Sigmoid colon (tissue), 7 donors: ENCODE results near the gene SLC19A1. TPM values are rescaled to one million over a fixed set of nuclear protein-coding genes. Genes with fewer than 3 reads are reported as not detected.

Source experiments
- DNase-seq: peaks from one replicate; pipeline ENCODE4 v3.0.0-alpha.2; 2019
- H3K27ac ChIP-seq, 4 donors: fragments of 200-600 bp; sonication (generic); one replicate each; pipeline ENCODE4 v1.5.1; 2016 to 2019; ENCODE audit warnings: mild to moderate bottlenecking in 1 of 4
- H3K27me3 ChIP-seq, 3 donors: fragments of 200-600 bp; sonication (generic); one replicate each; pipeline ENCODE4 v1.5.1; 2019; ENCODE audit warnings: mild to moderate bottlenecking in 1 of 3
- H3K36me3 ChIP-seq, 4 donors: fragments of 200-600 bp; sonication (generic); one replicate each; pipeline ENCODE4 v1.5.1; 2016 to 2019
- H3K4me1 ChIP-seq, 4 donors: fragments of 200-600 bp; sonication (generic); one replicate each; pipeline ENCODE4 v1.5.1; 2017 to 2019
- H3K4me3 ChIP-seq, 4 donors: fragments of 200-600 bp; sonication (generic); one replicate each; pipeline ENCODE4 v1.5.1; 2017 to 2019; ENCODE audit warnings: mild to moderate bottlenecking in 2 of 4, moderate library complexity in 1 of 4
- H3K9me3 ChIP-seq, 4 donors: fragments of 200-600 bp in 3 of 4; sonication (generic) in 3 of 4; one replicate each; pipeline versions ENCODE4 v1.5.1 to v1.6.1; 2013 to 2019
- EP300 ChIP-seq, 4 donors: sonication (generic); formaldehyde crosslinking; IDR thresholded peaks; one replicate each; pipeline ENCODE4 v1.6.1; 2017; ENCODE audit warnings: antibody characterized with exemption in 4 of 4
- POLR2A ChIP-seq, 2 donors: fragments of 450-650 bp; IDR thresholded peaks; one replicate each; pipeline ENCODE4 v1.6.1; 2016; ENCODE audit warnings: antibody characterized with exemption in 2 of 2, mild to moderate bottlenecking in 2 of 2, moderate library complexity in 2 of 2
- POLR2AphosphoS5 ChIP-seq, 4 donors: sonication (generic); formaldehyde crosslinking; IDR thresholded peaks; one replicate each; pipeline ENCODE4 v1.6.1; 2017; ENCODE audit warnings: antibody characterized with exemption in 4 of 4
- WGBS, 2 donors: extraction: QIAGEN DNeasy Blood & Tissue Kit; methylation state at CpG; one replicate each; pipeline ENCODE4 v1.1.7; 2013; 5-methylcytosine and 5-hydroxymethylcytosine counted together
- intact Hi-C: fragments of 100-400 bp; cut with DNase I; formaldehyde crosslinking; loops from one replicate; pipeline ENCODE4 v1.15.1; 2023
- polyA plus RNA-seq, 3 donors: library from polyadenylated mRNA; stranded (reverse); fragments of 200-250 nt; gene quantifications; one replicate each; pipeline ENCODE4 v1.2.3, GENCODE V29; 2013
- total RNA-seq, 4 donors: library from RNA; depleted of rRNA; stranded (reverse); fragments of >200 nt; gene quantifications; one replicate each; pipeline ENCODE4 v1.1.0, GENCODE V29; 2016
- TF ChIP-seq, protein P1 (sequence below), 4 experiments: fragments of 450-650 bp in 3 of 4; fragments of 200-600 bp in 1 of 4; IDR thresholded peaks; one replicate each; pipeline ENCODE4 v1.5.1; 2016 to 2019; ENCODE audit warnings: antibody characterized with exemption in 4 of 4, mild to moderate bottlenecking in 3 of 4, moderate library complexity in 2 of 4
- donor health status: healthy with polysubstance abuse.
- donor health status: Bipolar disorder and iron deficiency.
- donor health status: healthy.

Gene SLC19A1
- total and polyA plus RNA-seq, 7 donors: 1.8 to 10.7 (median 2.5) TPM

DNA sequence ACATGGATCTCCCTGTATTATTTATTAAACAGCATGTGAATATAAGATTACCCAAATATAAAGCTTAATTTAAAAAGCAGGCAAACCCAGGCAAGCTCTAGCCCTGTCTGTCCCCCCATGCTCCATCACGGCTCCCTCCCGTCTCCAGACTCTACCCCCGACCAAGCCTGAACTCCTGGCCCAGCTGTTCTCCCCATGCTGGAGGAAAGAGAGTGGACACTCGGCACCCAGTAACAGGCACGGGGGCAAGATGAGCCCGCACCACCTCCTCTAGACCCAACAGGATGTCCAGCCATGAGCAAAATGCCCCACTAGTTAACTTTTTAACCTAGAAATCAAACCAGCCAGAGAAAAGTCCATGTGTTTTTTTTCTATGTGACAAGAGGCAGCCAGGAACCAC, 19.3 kb downstream of the SLC19A1 start:
- TF ChIP-seq POLR2AphosphoS5 (IDR thresholded peaks at IDR 0.05) (no peak), EP300 (IDR thresholded peaks at IDR 0.05) (no peak), POLR2A (IDR thresholded peaks at IDR 0.05) (no peak)
- TF ChIP-seq, protein P1, sequence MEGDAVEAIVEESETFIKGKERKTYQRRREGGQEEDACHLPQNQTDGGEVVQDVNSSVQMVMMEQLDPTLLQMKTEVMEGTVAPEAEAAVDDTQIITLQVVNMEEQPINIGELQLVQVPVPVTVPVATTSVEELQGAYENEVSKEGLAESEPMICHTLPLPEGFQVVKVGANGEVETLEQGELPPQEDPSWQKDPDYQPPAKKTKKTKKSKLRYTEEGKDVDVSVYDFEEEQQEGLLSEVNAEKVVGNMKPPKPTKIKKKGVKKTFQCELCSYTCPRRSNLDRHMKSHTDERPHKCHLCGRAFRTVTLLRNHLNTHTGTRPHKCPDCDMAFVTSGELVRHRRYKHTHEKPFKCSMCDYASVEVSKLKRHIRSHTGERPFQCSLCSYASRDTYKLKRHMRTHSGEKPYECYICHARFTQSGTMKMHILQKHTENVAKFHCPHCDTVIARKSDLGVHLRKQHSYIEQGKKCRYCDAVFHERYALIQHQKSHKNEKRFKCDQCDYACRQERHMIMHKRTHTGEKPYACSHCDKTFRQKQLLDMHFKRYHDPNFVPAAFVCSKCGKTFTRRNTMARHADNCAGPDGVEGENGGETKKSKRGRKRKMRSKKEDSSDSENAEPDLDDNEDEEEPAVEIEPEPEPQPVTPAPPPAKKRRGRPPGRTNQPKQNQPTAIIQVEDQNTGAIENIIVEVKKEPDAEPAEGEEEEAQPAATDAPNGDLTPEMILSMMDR (IDR thresholded peaks at IDR 0.05): no peak
- H3K4me1 ChIP-seq: no peaks in the 10 kb centered on the region
- DNase-seq: peak; percentile 37
- no peak overlapping the region for H3K4me3 ChIP-seq
- H3K27me3 ChIP-seq: no peaks in the 10 kb centered on the region
- 79 to 97% methylated on average over 6 of the region's 6 CpGs for WGBS, 2 donors
- intact Hi-C loops: no loop called here
- H3K36me3 ChIP-seq: peaks cover 0 to 8% (median 0%) of the 10 kb centered on the region in 4 donors
- peaks cover 2 to 14% (median 8%) of the 10 kb centered on the region in 4 donors for H3K9me3 ChIP-seq
- no peak overlapping the region for H3K27ac ChIP-seq

DNA sequence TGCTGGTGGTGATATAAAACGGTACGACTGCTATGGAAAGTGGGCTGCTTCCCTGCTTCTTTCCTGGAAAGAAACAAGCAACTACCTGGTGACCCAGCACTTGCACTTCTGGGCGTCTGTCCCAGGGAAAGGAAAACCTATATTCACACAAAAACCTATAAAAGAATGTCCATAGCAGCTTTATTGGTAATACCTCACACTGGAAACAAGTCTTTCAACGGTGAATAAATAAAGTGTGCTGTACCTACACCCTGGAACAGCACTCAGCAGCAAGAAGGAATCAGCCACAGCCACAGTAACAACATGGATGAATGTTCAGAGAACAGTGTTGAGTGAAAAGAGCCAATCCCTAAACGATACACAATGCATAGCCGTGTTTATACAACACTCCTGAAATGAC, 19.9 kb downstream of the SLC19A1 start:
- intact Hi-C loops: no loop called here

DNA sequence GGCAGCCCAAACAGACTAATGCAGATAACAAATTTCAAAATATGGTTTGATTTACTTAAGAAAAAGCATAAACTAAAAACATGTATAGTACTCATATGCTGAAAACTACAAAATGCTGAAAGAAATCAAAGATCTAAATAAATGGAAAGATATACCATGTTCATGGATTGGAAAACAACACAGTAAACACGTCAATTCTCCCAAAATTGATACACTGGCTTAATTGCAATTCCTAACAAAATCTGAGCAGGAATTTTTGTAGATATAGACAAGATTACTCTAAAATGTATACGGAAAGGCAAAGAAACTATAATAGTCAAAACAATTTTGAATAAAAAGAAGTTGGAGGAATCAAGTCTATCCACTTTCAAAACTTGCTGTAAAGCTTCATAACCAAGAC, 21.0 kb downstream of the SLC19A1 start:
- WGBS, 2 donors: 96 to 97% methylated on average over 2 of the region's 2 CpGs

More for the DNA sequence above, 19.9 kb downstream of the SLC19A1 start:
- DNase-seq: peak; percentile 18
- TF ChIP-seq POLR2AphosphoS5 (IDR thresholded peaks at IDR 0.05) (no peak), EP300 (IDR thresholded peaks at IDR 0.05) (no peak), POLR2A (IDR thresholded peaks at IDR 0.05) (no peak)
- TF ChIP-seq, protein P1 (IDR thresholded peaks at IDR 0.05): no peak
- Histone ChIP-seq H3K9me3 (peaks cover 2 to 14% (median 8%) of the 10 kb centered on the region in 4 donors), H3K4me1 (no peaks in the 10 kb centered on the region), H3K36me3 (peaks cover 0 to 8% (median 0%) of the 10 kb centered on the region in 4 donors), H3K27ac (no peak overlapping the region), H3K4me3 (no peak overlapping the region), H3K27me3 (no peaks in the 10 kb centered on the region)
- 96 to 98% methylated on average over 6 of the region's 6 CpGs for WGBS, 2 donors

DNA sequence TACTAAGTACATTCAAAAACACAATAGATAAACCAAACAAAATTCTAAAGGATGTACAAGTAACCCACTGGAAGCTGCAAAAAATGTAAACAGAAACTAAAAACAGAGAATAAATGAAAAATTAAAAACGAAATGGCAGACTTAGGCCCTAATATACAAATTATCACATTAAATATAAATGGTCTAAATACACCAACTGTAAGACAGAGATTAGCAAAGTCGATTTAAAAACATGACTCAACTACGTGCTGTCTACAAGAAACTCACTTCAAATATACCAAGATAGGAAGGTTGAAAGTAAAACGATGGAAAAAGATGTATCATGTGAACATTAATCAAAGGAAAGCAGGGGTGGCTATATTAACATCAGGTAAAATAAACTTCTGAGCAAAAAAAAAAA, 23.1 kb downstream of the SLC19A1 start:
- DNase-seq: no peak
- WGBS, 2 donors: 94 to 97% methylated on average over 4 of the region's 4 CpGs

More for the DNA sequence above, 21.0 kb downstream of the SLC19A1 start:
- no peaks in the 10 kb centered on the region for H3K27me3 ChIP-seq
- TF ChIP-seq, protein P1 (IDR thresholded peaks at IDR 0.05): no peak
- no peak for TF ChIP-seq POLR2AphosphoS5 (IDR thresholded peaks at IDR 0.05)
- no peak for TF ChIP-seq EP300 (IDR thresholded peaks at IDR 0.05)
- TF ChIP-seq POLR2A (IDR thresholded peaks at IDR 0.05): no peak
- peaks cover 0 to 8% (median 0%) of the 10 kb centered on the region in 4 donors for H3K36me3 ChIP-seq
- peaks cover 2 to 14% (median 8%) of the 10 kb centered on the region in 4 donors for H3K9me3 ChIP-seq
- intact Hi-C loops: no loop called here
- H3K27ac ChIP-seq: no peak overlapping the region
- DNase-seq: no peak
- no peak overlapping the region for H3K4me3 ChIP-seq
- H3K4me1 ChIP-seq: no peaks in the 10 kb centered on the region

More for the DNA sequence above, 23.1 kb downstream of the SLC19A1 start:
- H3K27ac ChIP-seq: no peak overlapping the region
- no peak for TF ChIP-seq EP300 (IDR thresholded peaks at IDR 0.05)
- TF ChIP-seq POLR2AphosphoS5 (IDR thresholded peaks at IDR 0.05): no peak
- TF ChIP-seq, protein P1 (IDR thresholded peaks at IDR 0.05): no peak
- no peak for TF ChIP-seq POLR2A (IDR thresholded peaks at IDR 0.05)
- H3K4me3 ChIP-seq: no peak overlapping the region
- intact Hi-C loops: no loop called here
- H3K9me3 ChIP-seq: peaks cover 2 to 14% (median 8%) of the 10 kb centered on the region in 4 donors
- H3K27me3 ChIP-seq: no peaks in the 10 kb centered on the region
- no peaks in the 10 kb centered on the region for H3K4me1 ChIP-seq
- H3K36me3 ChIP-seq: peaks cover 0 to 3% (median 0%) of the 10 kb centered on the region in 4 donors
